DND-41 (cell line): Measurements from ENCODE around the gene ATP2A2.

Experiments
- ATAC-seq: fragments of 200-7000 bp; cut with Tn5 transposase; 3 replicates; pipeline ENCODE4 v1.9.1; 2021; ENCODE audit warnings: low read depth; ENCODE audit not compliant: insufficient read depth
- DNase-seq: peaks from one replicate; pipeline ENCODE4 v3.0.0-alpha.2; 2020
- H2AFZ ChIP-seq: 2 replicates; pipeline ENCODE4 v1.6.0; 2012; ENCODE audit warnings: low read depth, low read length
- H3K27ac ChIP-seq: 2 replicates; pipeline ENCODE4 v1.5.1; 2012; ENCODE audit warnings: low read length, inconsistent platforms
- H3K27me3 ChIP-seq: fragments of 200-600 bp; sonication (generic); 2 replicates; pipeline ENCODE4 v1.6.0; 2012; ENCODE audit warnings: low read length, mild to moderate bottlenecking, inconsistent platforms; ENCODE audit not compliant: insufficient read depth, poor library complexity
- H3K36me3 ChIP-seq: 2 replicates; pipeline ENCODE4 v1.5.1; 2012; ENCODE audit warnings: low read length, inconsistent platforms; ENCODE audit not compliant: insufficient read depth
- H3K4me1 ChIP-seq: 2 replicates; pipeline ENCODE4 v1.5.1; 2012; ENCODE audit warnings: mild to moderate bottlenecking, low read length; ENCODE audit not compliant: insufficient read depth
- H3K4me2 ChIP-seq: 2 replicates; pipeline ENCODE4 v1.6.0; 2012; ENCODE audit warnings: mild to moderate bottlenecking, moderate library complexity, low read length, inconsistent platforms; ENCODE audit not compliant: insufficient read depth
- H3K4me3 ChIP-seq, 2 experiments: fragments of 200-600 bp in 1 of 2; shearing (Covaris generic) in 1 of 2; 2 replicates each; pipeline ENCODE4 v1.5.1; 2012 to 2016; ENCODE audit warnings: inconsistent platforms in 2 of 2, low read length in 2 of 2, mild to moderate bottlenecking in 2 of 2, low read depth in 1 of 2, moderate library complexity in 1 of 2
- H3K79me2 ChIP-seq: 2 replicates; pipeline ENCODE4 v1.6.0; 2012; ENCODE audit warnings: low read length, inconsistent platforms; ENCODE audit not compliant: insufficient read depth
- H3K9ac ChIP-seq: 2 replicates; pipeline ENCODE4 v1.6.0; 2012; ENCODE audit warnings: low read depth, mild to moderate bottlenecking, inconsistent platforms, low read length, moderate library complexity
- H3K9me3 ChIP-seq: 2 replicates; pipeline ENCODE4 v1.5.1; 2012; ENCODE audit warnings: low read length, moderate library complexity, mild to moderate bottlenecking, inconsistent platforms; ENCODE audit not compliant: insufficient read depth, severe bottlenecking
- H4K20me1 ChIP-seq: 2 replicates; pipeline ENCODE4 v1.6.0; 2012; ENCODE audit warnings: low read length; ENCODE audit not compliant: insufficient read depth
- EZH2 ChIP-seq: IDR thresholded peaks from 3 replicates; pipeline ENCODE4 v1.6.1; 2012; ENCODE audit warnings: borderline replicate concordance, low read depth, mild to moderate bottlenecking, moderate library complexity, low read length, inconsistent platforms; ENCODE audit not compliant: severe bottlenecking
- TF ChIP-seq, protein P1 (sequence below): IDR thresholded peaks from 2 replicates; pipeline ENCODE4 v1.5.1; 2012; ENCODE audit warnings: borderline replicate concordance, low read length, moderate library complexity, mild to moderate bottlenecking; ENCODE audit not compliant: poor library complexity, severe bottlenecking; ENCODE audit errors: extremely low read depth

Gene ATP2A2

DNA sequence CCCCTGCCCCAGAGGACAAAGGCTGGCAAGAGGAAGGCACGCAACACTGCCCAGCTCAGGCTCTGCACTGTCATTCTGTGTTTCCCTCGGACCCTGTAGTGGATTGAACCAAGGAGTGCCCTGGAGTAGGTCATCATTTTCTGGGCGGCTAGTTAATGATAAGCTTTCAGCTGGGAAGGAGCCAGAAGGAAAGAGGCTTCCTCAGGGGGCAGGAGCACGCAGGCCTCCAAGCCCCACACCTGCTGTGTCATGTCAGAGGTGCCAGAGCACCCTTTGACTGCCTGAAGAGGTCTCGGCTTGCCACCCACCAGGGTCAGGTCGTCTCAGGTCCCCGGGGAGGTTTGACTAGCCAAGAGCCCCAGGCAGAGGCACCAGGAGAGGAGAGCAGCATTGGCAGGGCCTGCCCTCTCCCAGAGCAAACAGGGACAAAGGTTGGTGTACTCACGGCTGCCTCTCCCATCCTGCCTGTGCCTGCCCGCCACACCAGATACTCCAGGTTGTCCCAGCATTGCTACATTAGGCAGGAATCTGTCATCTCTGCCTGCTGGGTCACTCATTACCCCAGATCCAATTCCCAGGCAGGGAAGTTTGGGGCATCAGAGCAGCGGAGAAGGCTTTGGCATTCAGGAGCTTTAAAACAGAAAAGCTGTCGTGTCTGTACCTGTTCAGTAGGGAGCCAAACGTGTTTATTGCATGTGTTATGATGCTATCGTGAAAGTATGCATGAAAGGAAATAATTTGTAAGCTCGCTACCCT lies 33.5 kb upstream of the ATP2A2 start:
- Histone ChIP-seq H4K20me1 (no peaks in the 10 kb centered on the region), H3K4me1 (no peaks in the 10 kb centered on the region), H3K36me3 (no peaks in the 10 kb centered on the region), H3K9ac (no peak overlapping the region), H3K27ac (no peak overlapping the region), H3K4me3 (no peak overlapping the region), H3K4me2 (no peak overlapping the region), H2AFZ (no peak overlapping the region), H3K79me2 (no peaks in the 10 kb centered on the region), H3K27me3 (no peaks in the 10 kb centered on the region), H3K9me3 (no peaks in the 10 kb centered on the region)
- ATAC-seq (no peak), DNase-seq (no peak)
- TF ChIP-seq, protein P1, sequence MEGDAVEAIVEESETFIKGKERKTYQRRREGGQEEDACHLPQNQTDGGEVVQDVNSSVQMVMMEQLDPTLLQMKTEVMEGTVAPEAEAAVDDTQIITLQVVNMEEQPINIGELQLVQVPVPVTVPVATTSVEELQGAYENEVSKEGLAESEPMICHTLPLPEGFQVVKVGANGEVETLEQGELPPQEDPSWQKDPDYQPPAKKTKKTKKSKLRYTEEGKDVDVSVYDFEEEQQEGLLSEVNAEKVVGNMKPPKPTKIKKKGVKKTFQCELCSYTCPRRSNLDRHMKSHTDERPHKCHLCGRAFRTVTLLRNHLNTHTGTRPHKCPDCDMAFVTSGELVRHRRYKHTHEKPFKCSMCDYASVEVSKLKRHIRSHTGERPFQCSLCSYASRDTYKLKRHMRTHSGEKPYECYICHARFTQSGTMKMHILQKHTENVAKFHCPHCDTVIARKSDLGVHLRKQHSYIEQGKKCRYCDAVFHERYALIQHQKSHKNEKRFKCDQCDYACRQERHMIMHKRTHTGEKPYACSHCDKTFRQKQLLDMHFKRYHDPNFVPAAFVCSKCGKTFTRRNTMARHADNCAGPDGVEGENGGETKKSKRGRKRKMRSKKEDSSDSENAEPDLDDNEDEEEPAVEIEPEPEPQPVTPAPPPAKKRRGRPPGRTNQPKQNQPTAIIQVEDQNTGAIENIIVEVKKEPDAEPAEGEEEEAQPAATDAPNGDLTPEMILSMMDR: no peak
- TF ChIP-seq EZH2: no peak

DNA sequence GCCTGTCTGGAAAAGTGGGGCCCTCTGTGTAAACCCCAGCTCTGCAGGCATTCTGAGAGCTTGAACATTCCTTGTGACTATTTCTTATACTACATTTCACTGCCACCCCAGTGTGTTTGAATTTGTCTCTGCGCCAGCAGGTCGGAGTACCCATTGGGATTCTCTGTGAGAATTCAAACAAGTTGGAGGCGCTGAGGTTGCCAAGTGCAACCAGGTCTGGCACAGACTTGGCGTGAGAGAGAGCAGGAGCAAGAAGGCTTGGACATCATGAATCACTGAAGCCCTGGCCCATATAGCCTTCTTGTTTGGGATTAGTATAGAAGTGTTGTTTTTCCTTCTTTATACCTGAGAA lies 33.0 kb upstream of the ATP2A2 start:
- no peak for ATAC-seq
- H4K20me1 ChIP-seq: no peaks in the 10 kb centered on the region
- no peak overlapping the region for H3K27ac ChIP-seq
- DNase-seq: no peak
- no peaks in the 10 kb centered on the region for H3K36me3 ChIP-seq
- H3K27me3 ChIP-seq: no peaks in the 10 kb centered on the region
- H3K9ac ChIP-seq: no peak overlapping the region
- H3K4me1 ChIP-seq: no peaks in the 10 kb centered on the region
- H3K9me3 ChIP-seq: no peaks in the 10 kb centered on the region
- H2AFZ ChIP-seq: no peak overlapping the region
- no peak overlapping the region for H3K4me3 ChIP-seq
- no peaks in the 10 kb centered on the region for H3K79me2 ChIP-seq
- no peak overlapping the region for H3K4me2 ChIP-seq
- TF ChIP-seq, protein P1: no peak
- no peak for TF ChIP-seq EZH2

DNA sequence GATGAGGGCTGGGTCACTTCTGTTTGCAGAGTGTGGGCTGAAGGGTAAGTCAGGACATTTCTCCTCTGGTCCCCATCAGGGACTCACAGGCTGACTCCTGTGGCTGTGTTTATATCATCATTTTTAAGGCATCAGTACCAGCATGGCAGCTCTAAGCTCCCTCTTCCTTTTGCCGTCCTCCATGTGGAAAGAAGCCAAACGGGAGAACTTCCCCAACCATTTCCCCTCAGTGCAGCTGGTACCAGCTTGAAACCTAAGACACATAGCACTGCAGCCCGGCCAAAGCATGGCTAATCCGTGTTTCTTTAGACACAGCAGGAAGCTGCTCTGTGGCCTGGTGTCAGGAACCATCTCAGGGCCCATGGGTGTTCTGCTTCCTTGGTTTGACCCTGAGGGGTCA lies 31.9 kb upstream of the ATP2A2 start:
- DNase-seq (no peak), ATAC-seq (no peak)
- no peak overlapping the region for H3K4me3 ChIP-seq
- H3K36me3 ChIP-seq: no peaks in the 10 kb centered on the region
- no peaks in the 10 kb centered on the region for H3K4me1 ChIP-seq
- H3K9me3 ChIP-seq: no peaks in the 10 kb centered on the region
- TF ChIP-seq, protein P1: no peak
- TF ChIP-seq EZH2: no peak
- no peaks in the 10 kb centered on the region for H3K27me3 ChIP-seq
- H3K79me2 ChIP-seq: no peaks in the 10 kb centered on the region
- no peaks in the 10 kb centered on the region for H4K20me1 ChIP-seq
- H2AFZ ChIP-seq: no peak overlapping the region
- H3K4me2 ChIP-seq: no peak overlapping the region
- H3K27ac ChIP-seq: no peak overlapping the region
- no peak overlapping the region for H3K9ac ChIP-seq
